ENCODE data around the gene DDIT4. TPM values are rescaled to one million over a fixed set of nuclear protein-coding genes. Genes with fewer than 3 reads are reported as not detected.
"Not testable (repeated sequence)": the region's sequence is repeated elsewhere in the genome, so short reads cannot be mapped to it uniquely, and the experiment has no call there.

Gene DDIT4
- total RNA-seq, 1 experiment from 2014 or later, result 84.5 TPM

- H3K36me3 ChIP-seq; H3K9me3 ChIP-seq (replicated peaks); H3K27ac ChIP-seq; H3K4me1 ChIP-seq; H3K4me3 ChIP-seq; H3K27me3 ChIP-seq; DNase-seq: not testable (repeated sequence)
Observed at GRCh38 chr10:72268475-72269200, 5.1 kb upstream of the DDIT4 start.

DNA sequence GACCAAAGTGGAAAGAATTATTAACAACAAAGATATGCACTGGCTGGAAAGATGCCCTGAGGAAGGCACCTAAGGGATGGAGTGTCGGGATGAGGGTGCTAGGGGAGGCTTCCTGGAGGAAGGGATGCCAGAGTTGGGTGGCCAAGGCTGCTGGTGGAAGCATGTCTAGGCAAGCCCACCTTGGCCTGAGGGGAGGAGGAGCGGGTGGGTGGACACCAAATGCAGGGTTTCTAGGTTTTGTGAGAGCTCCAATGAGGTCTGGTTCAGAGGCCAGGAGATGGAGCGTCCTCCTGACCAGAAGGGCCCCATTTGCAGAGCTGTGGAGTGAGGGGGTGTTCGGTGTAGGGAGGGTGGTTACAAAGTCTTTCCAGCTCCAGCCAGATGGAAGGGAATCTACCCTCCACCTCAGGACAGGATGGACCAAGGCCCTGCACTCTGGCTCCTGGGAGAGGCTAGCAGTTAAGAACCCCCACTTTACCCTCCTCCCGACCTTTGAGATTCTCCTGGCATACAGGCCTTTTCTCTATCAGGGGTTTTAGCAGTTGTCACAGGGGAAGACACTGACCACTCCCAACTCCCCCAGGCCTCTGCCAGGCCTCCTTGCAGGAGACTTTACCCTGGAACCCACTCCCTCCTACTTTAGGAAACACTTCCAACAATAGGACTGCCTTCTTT, 3.0 kb upstream of the DDIT4 start:
- Histone ChIP-seq H3K4me3 (no peak overlapping the region), H3K9me3 (replicated peaks) (no peaks in the 10 kb centered on the region), H3K27me3 (no peaks in the 10 kb centered on the region), H3K27ac (no peak overlapping the region), H3K4me1 (peaks cover 14% of the 10 kb centered on the region), H3K36me3 (peaks cover 5% of the 10 kb centered on the region; the same call in 1 of the 2 replicates)
- DNase-seq, result no peak

- H3K4me1 ChIP-seq, result peaks cover 20% of the 10 kb centered on the region
- H3K27me3 ChIP-seq, result no peaks in the 10 kb centered on the region
- peak overlapping the region; percentile 73 for H3K27ac ChIP-seq
- peak; percentile 93 to 96 for DNase-seq
- peak overlapping the region; percentile 78 for H3K4me3 ChIP-seq
- H3K9me3 ChIP-seq (replicated peaks), result no peaks in the 10 kb centered on the region
- peaks cover 5% of the 10 kb centered on the region; the same call in 1 of the 2 replicates for H3K36me3 ChIP-seq
Observed at GRCh38 chr10:72272689-72273409, 875 bp upstream of the DDIT4 start.

GRCh38 chr10:72274213-72274729, 547 bp downstream of the DDIT4 start:
- peaks cover 5% of the 10 kb centered on the region; the same call in 1 of the 2 replicates for H3K36me3 ChIP-seq
- H3K27me3 ChIP-seq, result no peaks in the 10 kb centered on the region
- peak overlapping the region; percentile 78 for H3K4me3 ChIP-seq
- peaks cover 20% of the 10 kb centered on the region for H3K4me1 ChIP-seq
- H3K9me3 ChIP-seq (replicated peaks), result no peaks in the 10 kb centered on the region
- DNase-seq, result peak in 1 of 2 experiments; percentile 35
- peak overlapping the region; percentile 78 for H3K27ac ChIP-seq

GRCh38 chr10:72274730-72275350, 1.1 kb downstream of the DDIT4 start:
- Histone ChIP-seq H3K4me1 (peaks cover 20% of the 10 kb centered on the region), H3K9me3 (replicated peaks) (no peaks in the 10 kb centered on the region), H3K4me3 (peak overlapping the region; percentile 78), H3K27ac (peak overlapping the region; percentile 78), H3K27me3 (no peaks in the 10 kb centered on the region), H3K36me3 (peaks cover 5% of the 10 kb centered on the region; the same call in 1 of the 2 replicates)
- peak; percentile 72 to 74 for DNase-seq

GRCh38 chr10:72275351-72276012, 1.8 kb downstream of the DDIT4 start:
- DNase-seq, result peak; percentile 75
- Histone ChIP-seq H3K9me3 (replicated peaks) (no peaks in the 10 kb centered on the region), H3K27me3 (no peaks in the 10 kb centered on the region), H3K27ac (peak overlapping the region; percentile 78), H3K4me1 (peaks cover 20% of the 10 kb centered on the region), H3K4me3 (peak overlapping the region; percentile 78), H3K36me3 (peaks cover 5% of the 10 kb centered on the region; the same call in 1 of the 2 replicates)

DNA sequence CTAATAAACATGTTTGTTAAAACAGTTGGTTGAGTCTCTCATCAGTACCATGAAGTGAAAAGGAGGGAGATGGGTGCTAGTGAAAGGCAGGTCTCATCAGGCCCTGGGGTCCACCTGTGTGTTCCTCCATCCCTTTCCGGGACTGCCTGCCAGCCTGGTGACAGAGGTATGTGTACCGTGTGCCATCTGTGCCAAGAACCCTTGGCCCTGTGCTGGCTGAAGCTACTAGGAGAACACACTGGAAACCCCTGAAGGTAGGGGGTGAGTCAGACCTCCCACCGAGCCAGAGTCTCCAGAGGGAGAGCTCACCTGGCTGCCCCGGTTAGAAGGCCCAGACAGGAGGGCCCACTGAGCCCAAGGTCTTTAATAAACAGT, 2.3 kb downstream of the DDIT4 start:
- Histone ChIP-seq H3K27ac (no peak overlapping the region; the same call in 1 of the 2 replicates), H3K4me3 (peak overlapping the region; percentile 78), H3K27me3 (no peaks in the 10 kb centered on the region)

GRCh38 chr10:72276421-72277339, 3.0 kb downstream of the DDIT4 start:
- Histone ChIP-seq H3K9me3 (replicated peaks) (no peaks in the 10 kb centered on the region), H3K4me1 (peaks cover 20% of the 10 kb centered on the region), H3K36me3 (peaks cover 5% of the 10 kb centered on the region; the same call in 1 of the 2 replicates), H3K27me3 (no peaks in the 10 kb centered on the region), H3K4me3 (no peak overlapping the region), H3K27ac (no peak overlapping the region)
- peak in 1 of 2 experiments; percentile 61 for DNase-seq

More for the DNA sequence above, 2.3 kb downstream of the DDIT4 start:
- peaks cover 5% of the 10 kb centered on the region; the same call in 1 of the 2 replicates for H3K36me3 ChIP-seq
- H3K4me1 ChIP-seq, result peaks cover 20% of the 10 kb centered on the region
- no peak for DNase-seq
- no peaks in the 10 kb centered on the region for H3K9me3 ChIP-seq (replicated peaks)

GRCh38 chr10:72277340-72277995, 3.7 kb downstream of the DDIT4 start:
- Histone ChIP-seq H3K27me3 (no peaks in the 10 kb centered on the region), H3K36me3 (peaks cover 5% of the 10 kb centered on the region; the same call in 1 of the 2 replicates), H3K4me1 (peaks cover 16% of the 10 kb centered on the region), H3K27ac (no peak overlapping the region), H3K9me3 (replicated peaks) (no peaks in the 10 kb centered on the region), H3K4me3 (no peak overlapping the region)
- no peak for DNase-seq

DNA sequence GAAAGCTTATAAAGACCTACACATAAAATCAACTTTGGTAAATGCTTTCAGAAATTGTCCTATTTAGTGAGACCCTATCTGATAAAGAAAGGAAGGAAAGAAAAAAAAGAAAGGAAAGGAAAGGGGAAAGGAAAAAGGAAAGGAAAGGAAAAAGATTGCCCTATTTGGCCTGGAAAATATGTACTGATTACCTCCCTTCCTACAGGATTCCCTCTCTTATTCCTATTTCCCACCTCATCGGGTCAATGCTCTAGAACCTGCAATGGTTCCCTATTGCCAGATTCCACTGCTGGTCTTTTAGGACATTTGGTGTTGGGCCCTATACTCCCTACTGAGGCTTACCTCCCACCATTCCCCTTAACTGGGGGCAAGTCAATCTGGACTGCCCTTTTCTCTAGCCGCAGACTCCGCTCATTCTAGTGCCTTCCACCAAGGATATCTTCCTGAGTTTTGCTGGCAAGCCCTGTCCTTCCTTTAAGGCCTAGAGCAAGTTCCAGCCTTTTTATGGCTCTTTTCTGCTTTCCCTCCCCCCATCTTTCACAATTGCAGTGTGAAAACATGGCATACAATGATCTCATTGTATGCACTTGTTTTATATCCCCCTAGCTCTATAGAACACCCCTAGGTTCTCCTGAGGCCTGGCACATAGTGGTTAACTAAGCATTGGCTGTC, 4.4 kb downstream of the DDIT4 start:
- Histone ChIP-seq H3K4me3 (no peak overlapping the region), H3K27ac (no peak overlapping the region)
- peak in 1 of 2 experiments; percentile 42 for DNase-seq

GRCh38 chr10:72278668-72279393, 5.1 kb downstream of the DDIT4 start:
- H3K27me3 ChIP-seq, result no peaks in the 10 kb centered on the region
- H3K9me3 ChIP-seq (replicated peaks), result no peaks in the 10 kb centered on the region
- H3K4me1 ChIP-seq, result peaks cover 16% of the 10 kb centered on the region

More for the DNA sequence above, 4.4 kb downstream of the DDIT4 start:
- Histone ChIP-seq H3K27me3 (no peaks in the 10 kb centered on the region), H3K36me3 (peaks cover 5% of the 10 kb centered on the region; the same call in 1 of the 2 replicates), H3K9me3 (replicated peaks) (no peaks in the 10 kb centered on the region), H3K4me1 (peaks cover 16% of the 10 kb centered on the region)

GRCh38 chr10:72279587-72279986, 5.9 kb downstream of the DDIT4 start:
- not testable (repeated sequence) for H3K9me3 ChIP-seq (replicated peaks); H3K27me3 ChIP-seq; H3K4me3 ChIP-seq; H3K36me3 ChIP-seq; H3K27ac ChIP-seq; DNase-seq
- peaks cover 16% of the 10 kb centered on the region for H3K4me1 ChIP-seq

More at GRCh38 chr10:72278668-72279393, 5.1 kb downstream of the DDIT4 start:
- DNase-seq, result no peak
- Histone ChIP-seq H3K27ac (no peak overlapping the region), H3K36me3 (peaks cover 5% of the 10 kb centered on the region; the same call in 1 of the 2 replicates), H3K4me3 (no peak overlapping the region)
